ENCODE measurements around the gene CAMTA1. TPM values are rescaled to one million over a fixed set of nuclear protein-coding genes. Genes with fewer than 3 reads are reported as not detected.

The CAMTA1 gene
- total and polyA plus RNA-seq, 8 donors = 42.8 to 213 (median 118) TPM

DNA sequence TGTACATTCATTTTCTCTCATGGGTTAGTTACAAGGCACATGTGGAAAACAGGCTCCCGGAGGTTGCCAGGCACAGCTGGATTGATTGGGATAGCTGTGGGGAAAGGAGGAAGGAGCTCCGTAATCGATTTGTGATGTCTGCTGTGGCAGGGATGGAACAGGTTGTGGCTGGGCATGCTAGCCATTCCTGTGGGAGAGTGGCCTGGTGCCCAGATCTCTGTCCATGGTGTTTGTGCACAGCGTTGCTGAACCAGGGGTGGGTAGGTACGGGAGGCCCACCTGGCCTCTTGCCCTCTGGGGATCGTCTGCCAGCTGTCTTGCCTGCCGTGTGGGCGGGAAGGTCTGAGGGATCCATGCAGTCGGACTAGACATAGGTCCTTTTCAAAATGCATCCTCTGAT lies 683.0 kb downstream of the CAMTA1 start:
- DNase-seq = no peak
- intact Hi-C loops (cut with DNase I; ENCODE audit: low total_unique reads) = no loop called here

GRCh38 chr1:7469255-7469938 lies 684.1 kb downstream of the CAMTA1 start:
- no peak for DNase-seq
- Histone ChIP-seq H3K36me3 (no peaks in the 10 kb centered on the region), H3K27ac (no peak overlapping the region), H3K4me3 (no peak overlapping the region), H3K4me1 (peaks cover 7 to 31% (median 17%) of the 10 kb centered on the region in 4 donors), H3K9me3 (no peaks in the 10 kb centered on the region), H3K27me3 (no peaks in the 10 kb centered on the region)
- TF ChIP-seq EP300 (IDR thresholded peaks at IDR 0.05) (no peak), POLR2AphosphoS5 (IDR thresholded peaks at IDR 0.05) (no peak), CTCF (IDR thresholded peaks at IDR 0.05) (no peak), POLR2A (IDR thresholded peaks at IDR 0.05) (no peak)
- intact Hi-C loops (cut with DNase I; ENCODE audit: low total_unique reads) = no loop called here
- 46 to 68% (median 64%) methylated on average over 13 of the region's 13 CpGs for WGBS, 5 donors

More for the DNA sequence above, 683.0 kb downstream of the CAMTA1 start:
- H3K9me3 ChIP-seq = no peaks in the 10 kb centered on the region
- no peak for TF ChIP-seq POLR2AphosphoS5 (IDR thresholded peaks at IDR 0.05)
- no peak for TF ChIP-seq EP300 (IDR thresholded peaks at IDR 0.05)
- TF ChIP-seq CTCF (IDR thresholded peaks at IDR 0.05) = no peak
- no peak for TF ChIP-seq POLR2A (IDR thresholded peaks at IDR 0.05)
- H3K4me3 ChIP-seq = no peak overlapping the region
- peaks cover 7 to 31% (median 17%) of the 10 kb centered on the region in 4 donors for H3K4me1 ChIP-seq
- H3K27me3 ChIP-seq = no peaks in the 10 kb centered on the region
- WGBS, 5 donors = 74 to 90% (median 87%) methylated on average over 5 to 9 of the region's 9 CpGs
- no peak overlapping the region for H3K27ac ChIP-seq
- no peaks in the 10 kb centered on the region for H3K36me3 ChIP-seq

DNA sequence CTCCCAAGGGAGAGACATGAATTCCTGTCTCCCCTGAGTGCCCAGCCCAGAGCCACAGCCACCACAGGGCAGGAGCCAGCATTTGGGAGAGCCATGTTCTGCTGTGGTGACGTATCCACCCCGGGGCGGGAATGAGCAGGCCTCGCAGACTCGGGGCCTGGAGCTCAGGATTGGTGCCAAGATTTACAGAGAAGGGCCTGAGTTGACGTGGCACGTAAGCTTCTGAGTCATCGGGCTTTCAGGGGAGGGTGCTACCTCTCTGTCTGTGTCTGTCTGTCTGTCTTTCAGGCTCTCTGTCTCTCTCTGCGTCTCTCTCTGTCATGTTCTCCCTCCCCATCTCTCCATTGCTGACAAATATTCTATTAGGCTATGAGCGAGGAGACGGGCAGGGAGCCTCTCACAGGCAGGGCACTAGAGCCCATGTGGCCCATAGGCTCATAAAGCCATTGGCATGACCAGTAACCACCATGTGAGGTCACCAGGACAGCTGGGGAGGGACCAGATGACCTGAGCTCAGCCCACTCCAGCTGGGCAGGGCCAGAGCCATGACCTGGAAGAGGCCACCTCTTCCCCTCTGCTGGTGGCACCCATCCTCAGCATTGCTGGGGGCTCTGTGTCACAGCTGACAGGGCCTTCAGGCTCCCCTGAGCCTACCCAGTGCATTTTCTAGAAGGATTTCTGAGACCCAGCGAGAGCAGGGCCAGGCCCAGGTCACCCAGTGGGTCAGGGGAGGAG lies 685.8 kb downstream of the CAMTA1 start:
- H3K27ac ChIP-seq = peak overlapping the region in 4 of 5 donors; percentile 15 to 75 (median 51)
- 34 to 53% (median 40%) methylated on average over 11 to 12 of the region's 12 CpGs for WGBS, 5 donors

More for the DNA sequence above, 685.8 kb downstream of the CAMTA1 start:
- Histone ChIP-seq H3K4me1 (peaks cover 7 to 31% (median 17%) of the 10 kb centered on the region in 4 donors), H3K36me3 (no peaks in the 10 kb centered on the region), H3K4me3 (no peak overlapping the region), H3K9me3 (no peaks in the 10 kb centered on the region), H3K27me3 (no peaks in the 10 kb centered on the region)
- DNase-seq = peak; percentile 46 to 89
- TF ChIP-seq EP300 (IDR thresholded peaks at IDR 0.05) (no peak), POLR2AphosphoS5 (IDR thresholded peaks at IDR 0.05) (no peak), POLR2A (IDR thresholded peaks at IDR 0.05) (no peak), CTCF (IDR thresholded peaks at IDR 0.05) (no peak)
- intact Hi-C loops (cut with DNase I; ENCODE audit: low total_unique reads) = no loop called here

Measured in stomach (tissue), 9 donors.